Tibial artery (tissue), 4 donors: ENCODE measurements around the gene TPMT.

Experiments used
- DNase-seq, 2 donors: peaks; one replicate each; pipeline ENCODE4 v3.0.0-alpha.2; 2019
- H3K27ac ChIP-seq, 2 donors: fragments of 200-600 bp; sonication (generic) in 1 of 2; 1 replicate in 1 of 2; 2 replicates in 1 of 2; pipeline ENCODE4 v1.5.1; 2018 to 2019; ENCODE audit warnings: mild to moderate bottlenecking in 1 of 2
- H3K27me3 ChIP-seq, 2 donors: fragments of 200-600 bp; sonication (generic) in 1 of 2; one replicate each; pipeline versions ENCODE4 v1.5.1 to v1.6.0; 2016 to 2019
- H3K36me3 ChIP-seq, 3 donors: fragments of 200-600 bp; sonication (generic) in 2 of 3; one replicate each; pipeline ENCODE4 v1.5.1; 2016 to 2019; ENCODE audit warnings: mild to moderate bottlenecking in 2 of 3
- H3K4me1 ChIP-seq, 4 donors: fragments of 200-600 bp; sonication (generic) in 2 of 4; 1 replicate in 3 of 4; 2 replicates in 1 of 4; pipeline ENCODE4 v1.5.1; 2016 to 2019
- H3K4me3 ChIP-seq, 2 donors: fragments of 200-600 bp; sonication (generic) in 1 of 2; 1 replicate in 1 of 2; 2 replicates in 1 of 2; pipeline ENCODE4 v1.5.1; 2018 to 2019; ENCODE audit warnings: mild to moderate bottlenecking in 2 of 2
- H3K9me3 ChIP-seq, 3 donors: fragments of 200-600 bp; sonication (generic) in 1 of 3; one replicate each; pipeline ENCODE4 v1.5.1; 2016 to 2019
- CTCF ChIP-seq, 2 experiments: fragments of 200-600 bp in 1 of 2; fragments of 450-650 bp in 1 of 2; IDR thresholded peaks; one replicate each; pipeline ENCODE4 v1.5.1; 2017 to 2019; ENCODE audit warnings: antibody characterized with exemption in 2 of 2, mild to moderate bottlenecking in 1 of 2, moderate library complexity in 1 of 2
- intact Hi-C: fragments of 100-400 bp; cut with DNase I; formaldehyde crosslinking; loops from one replicate; pipeline ENCODE4 v1.15.0; 2023; ENCODE audit warnings: low total_unique reads

TPMT gene

GRCh38 chr6:18101873-18102272, 53.0 kb downstream of the TPMT start:
- Histone ChIP-seq H3K4me3 (no peak overlapping the region), H3K36me3 (no peaks in the 10 kb centered on the region), H3K27ac (peak overlapping the region; percentile 45 to 56), H3K9me3 (no peaks in the 10 kb centered on the region), H3K4me1 (peaks cover 0 to 25% (median 5%) of the 10 kb centered on the region in 4 donors), H3K27me3 (no peaks in the 10 kb centered on the region)
- DNase-seq = no peak
- TF ChIP-seq CTCF (IDR thresholded peaks at IDR 0.05) = no peak
- intact Hi-C loops = no loop called here

DNA sequence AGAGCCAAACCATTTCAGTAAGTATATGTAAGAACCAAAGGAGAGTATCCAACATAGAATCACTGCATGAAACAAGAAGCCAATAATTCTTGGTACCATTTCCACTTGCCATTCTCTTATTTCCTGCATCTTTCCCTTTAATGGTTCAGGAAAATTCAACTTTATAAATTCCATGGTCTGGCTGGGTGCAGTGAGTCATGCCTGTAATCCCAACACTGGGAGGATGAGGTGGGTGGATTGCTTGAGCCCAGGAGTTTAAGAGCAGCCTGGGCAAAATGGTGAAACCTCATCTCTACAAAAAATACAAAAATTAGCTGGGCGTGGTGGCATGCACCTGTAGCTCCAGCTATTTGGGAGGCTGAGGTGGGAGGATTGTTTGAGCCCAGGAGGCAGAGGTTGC, 53.6 kb downstream of the TPMT start:
- Histone ChIP-seq H3K4me3 (no peak overlapping the region), H3K36me3 (no peaks in the 10 kb centered on the region), H3K27me3 (no peaks in the 10 kb centered on the region), H3K4me1 (peaks cover 0 to 25% (median 5%) of the 10 kb centered on the region in 4 donors), H3K27ac (no peak overlapping the region), H3K9me3 (no peaks in the 10 kb centered on the region)
- no peak for DNase-seq
- no peak for TF ChIP-seq CTCF (IDR thresholded peaks at IDR 0.05)
- intact Hi-C loops = no loop called here

DNA sequence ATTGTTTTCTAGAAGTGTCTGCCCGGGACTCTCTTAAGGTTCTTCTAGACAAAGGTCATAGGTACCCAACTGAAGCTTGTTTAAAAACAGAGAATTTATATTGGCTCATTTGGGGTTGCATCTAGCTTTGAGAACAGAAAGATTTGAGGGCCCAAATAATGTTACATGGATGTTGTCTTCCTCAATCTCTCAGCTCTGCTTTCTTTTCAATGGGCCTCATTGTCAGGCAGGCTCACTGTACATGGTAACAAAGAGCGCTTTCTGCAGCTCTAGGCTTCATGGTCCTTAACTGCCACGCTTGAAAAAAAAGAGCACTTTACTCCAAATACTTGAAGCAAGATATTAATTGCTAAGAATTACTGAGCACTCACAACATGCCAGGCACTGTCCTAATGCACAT, 54.6 kb downstream of the TPMT start:
- TF ChIP-seq CTCF (IDR thresholded peaks at IDR 0.05) = no peak
- intact Hi-C loops = no loop called here
- no peaks in the 10 kb centered on the region for H3K27me3 ChIP-seq
- H3K36me3 ChIP-seq = no peaks in the 10 kb centered on the region
- no peak overlapping the region for H3K27ac ChIP-seq
- no peak for DNase-seq
- no peak overlapping the region for H3K4me3 ChIP-seq
- no peaks in the 10 kb centered on the region for H3K9me3 ChIP-seq
- H3K4me1 ChIP-seq = peaks cover 0 to 25% (median 5%) of the 10 kb centered on the region in 4 donors

- Histone ChIP-seq H3K36me3 (no peaks in the 10 kb centered on the region), H3K27ac (no peak overlapping the region), H3K9me3 (no peaks in the 10 kb centered on the region), H3K27me3 (no peaks in the 10 kb centered on the region), H3K4me3 (no peak overlapping the region), H3K4me1 (peaks cover 0 to 25% (median 5%) of the 10 kb centered on the region in 4 donors)
- no peak for DNase-seq
- TF ChIP-seq CTCF (IDR thresholded peaks at IDR 0.05) = no peak
- intact Hi-C loops = no loop called here
Measured at GRCh38 chr6:18099511-18099910, 55.4 kb downstream of the TPMT start.

GRCh38 chr6:18096423-18096822, 58.5 kb downstream of the TPMT start:
- H3K27ac ChIP-seq = no peak overlapping the region
- H3K27me3 ChIP-seq = no peaks in the 10 kb centered on the region
- H3K36me3 ChIP-seq = no peaks in the 10 kb centered on the region
- intact Hi-C loops = no loop called here
- H3K4me3 ChIP-seq = no peak overlapping the region
- TF ChIP-seq CTCF (IDR thresholded peaks at IDR 0.05) = no peak
- no peak for DNase-seq
- no peaks in the 10 kb centered on the region for H3K9me3 ChIP-seq
- peaks cover 0 to 5% (median under 1%) of the 10 kb centered on the region in 4 donors for H3K4me1 ChIP-seq

GRCh38 chr6:18091382-18091781, 63.5 kb downstream of the TPMT start:
- Histone ChIP-seq H3K4me3 (no peak overlapping the region), H3K9me3 (peaks cover 0 to 7% (median 0%) of the 10 kb centered on the region in 3 donors), H3K4me1 (no peaks in the 10 kb centered on the region), H3K27me3 (no peaks in the 10 kb centered on the region), H3K27ac (no peak overlapping the region), H3K36me3 (no peaks in the 10 kb centered on the region)
- intact Hi-C loops = no loop called here
- TF ChIP-seq CTCF (IDR thresholded peaks at IDR 0.05) = no peak
- no peak for DNase-seq
